Suprapubic skin (tissue), 4 donors: ENCODE data around the gene JSRP1. TPM values are rescaled to one million over a fixed set of nuclear protein-coding genes. Genes with fewer than 3 reads are reported as not detected.
A peak's percentile ranks its signal among the peaks of the same experiment; 100 is the strongest.

Source experiments
- DNase-seq, 2 donors: peaks; one replicate each; pipeline ENCODE4 v3.0.0-alpha.2; 2019; ENCODE audit warnings: low spot score in 2 of 2
- H3K27ac ChIP-seq: fragments of 200-600 bp; sonication (generic); one replicate; pipeline ENCODE4 v1.5.1; 2019
- H3K27me3 ChIP-seq: fragments of 200-600 bp; sonication (generic); one replicate; pipeline ENCODE4 v1.5.1; 2019
- H3K36me3 ChIP-seq: fragments of 200-600 bp; sonication (generic); one replicate; pipeline ENCODE4 v1.5.1; 2019
- H3K4me1 ChIP-seq: fragments of 200-600 bp; sonication (generic); one replicate; pipeline ENCODE4 v1.5.1; 2019
- H3K4me3 ChIP-seq: fragments of 200-600 bp; sonication (generic); one replicate; pipeline ENCODE4 v1.5.1; 2019; ENCODE audit warnings: mild to moderate bottlenecking
- H3K9me3 ChIP-seq: fragments of 200-600 bp; sonication (generic); one replicate; pipeline ENCODE4 v1.5.1; 2019
- CTCF ChIP-seq, 2 donors: fragments of 200-600 bp in 1 of 2; fragments of 450-650 bp in 1 of 2; sonication (generic) in 1 of 2; IDR thresholded peaks; one replicate each; pipeline ENCODE4 v1.5.1; 2016 to 2019; ENCODE audit warnings: antibody characterized with exemption in 2 of 2, mild to moderate bottlenecking in 1 of 2, moderate library complexity in 1 of 2
- EP300 ChIP-seq: sonication (generic); formaldehyde crosslinking; IDR thresholded peaks from one replicate; pipeline ENCODE4 v1.6.1; 2017; ENCODE audit warnings: antibody characterized with exemption
- POLR2A ChIP-seq, 2 donors: fragments of 450-650 bp; IDR thresholded peaks; one replicate each; pipeline ENCODE4 v1.6.1; 2017; ENCODE audit warnings: antibody characterized with exemption in 2 of 2, mild to moderate bottlenecking in 2 of 2, moderate library complexity in 2 of 2
- POLR2AphosphoS5 ChIP-seq, 3 donors: sonication (generic); formaldehyde crosslinking; IDR thresholded peaks; one replicate each; pipeline ENCODE4 v1.6.1; 2017; ENCODE audit warnings: antibody characterized with exemption in 3 of 3
- WGBS: methylation state at CpG from one replicate; pipeline ENCODE4 v1.1.5; 2018; 5-methylcytosine and 5-hydroxymethylcytosine counted together
- total RNA-seq, 4 donors: library from RNA; depleted of rRNA; stranded (reverse); fragments of >200 nt; gene quantifications; one replicate each; pipeline ENCODE4 v1.1.0, GENCODE V29; 2016

JSRP1 gene
- total RNA-seq, 4 donors from 2014 or later, result not detected

GRCh38 chr19:2235381-2236063 is 20.7 kb downstream of the JSRP1 start:
- Histone ChIP-seq H3K36me3 (peaks cover 22% of the 10 kb centered on the region), H3K9me3 (no peaks in the 10 kb centered on the region), H3K27ac (peak overlapping the region; percentile 94), H3K27me3 (no peaks in the 10 kb centered on the region), H3K4me3 (peak overlapping the region; percentile 92), H3K4me1 (peaks cover 80% of the 10 kb centered on the region)
- WGBS, result 0% methylated on average over 4 of the region's 48 CpGs
- no peak for DNase-seq
- TF ChIP-seq POLR2A (IDR thresholded peaks at IDR 0.05) (no peak), POLR2AphosphoS5 (IDR thresholded peaks at IDR 0.05) (no peak), CTCF (IDR thresholded peaks at IDR 0.05) (no peak), EP300 (no peak)

GRCh38 chr19:2234996-2235380 is 21.2 kb downstream of the JSRP1 start:
- H3K27ac ChIP-seq, result peak overlapping the region; percentile 94
- 35% methylated on average over 6 of the region's 6 CpGs for WGBS
- no peak for TF ChIP-seq POLR2AphosphoS5 (IDR thresholded peaks at IDR 0.05)
- no peak for TF ChIP-seq POLR2A (IDR thresholded peaks at IDR 0.05)
- no peak for TF ChIP-seq CTCF (IDR thresholded peaks at IDR 0.05)
- H3K4me3 ChIP-seq, result peak overlapping the region; percentile 92
- H3K9me3 ChIP-seq, result no peaks in the 10 kb centered on the region
- H3K27me3 ChIP-seq, result no peaks in the 10 kb centered on the region
- H3K4me1 ChIP-seq, result peaks cover 74% of the 10 kb centered on the region
- H3K36me3 ChIP-seq, result peaks cover 27% of the 10 kb centered on the region
- no peak for DNase-seq

GRCh38 chr19:2233601-2234280 is 22.5 kb downstream of the JSRP1 start:
- H3K4me3 ChIP-seq, result no peak overlapping the region
- no peak for TF ChIP-seq POLR2A (IDR thresholded peaks at IDR 0.05)
- TF ChIP-seq CTCF (IDR thresholded peaks at IDR 0.05), result no peak
- TF ChIP-seq POLR2AphosphoS5 (IDR thresholded peaks at IDR 0.05), result no peak
- no peak for TF ChIP-seq EP300
- H3K36me3 ChIP-seq, result peaks cover 38% of the 10 kb centered on the region
- WGBS, result 90% methylated on average over 19 of the region's 25 CpGs
- H3K9me3 ChIP-seq, result no peaks in the 10 kb centered on the region
- H3K4me1 ChIP-seq, result peaks cover 72% of the 10 kb centered on the region
- no peak overlapping the region for H3K27ac ChIP-seq
- DNase-seq, result no peak
- H3K27me3 ChIP-seq, result no peaks in the 10 kb centered on the region

GRCh38 chr19:2232286-2233151 is 23.7 kb downstream of the JSRP1 start:
- H3K9me3 ChIP-seq, result no peaks in the 10 kb centered on the region
- no peak for DNase-seq
- H3K27me3 ChIP-seq, result no peaks in the 10 kb centered on the region
- peaks cover 72% of the 10 kb centered on the region for H3K4me1 ChIP-seq
- WGBS, result 79% methylated on average over 16 of the region's 30 CpGs
- no peak overlapping the region for H3K4me3 ChIP-seq
- H3K27ac ChIP-seq, result no peak overlapping the region
- peaks cover 47% of the 10 kb centered on the region for H3K36me3 ChIP-seq
- no peak for TF ChIP-seq POLR2A (IDR thresholded peaks at IDR 0.05)
- no peak for TF ChIP-seq POLR2AphosphoS5 (IDR thresholded peaks at IDR 0.05)
- TF ChIP-seq CTCF (IDR thresholded peaks at IDR 0.05), result no peak
- no peak for TF ChIP-seq EP300
